Duodenal mucosa (tissue), 2 donors: Measurements from ENCODE around the gene STARD5.

ENCODE experiments used
- H3K27ac ChIP-seq: one replicate; pipeline ENCODE4 v1.7.0; 2013; ENCODE audit warnings: low read depth, low read length
- H3K27me3 ChIP-seq, 2 donors: one replicate each; pipeline ENCODE4 v1.7.0; 2013; ENCODE audit warnings: low read length in 2 of 2, control low read depth in 1 of 2; ENCODE audit not compliant: insufficient read depth in 2 of 2, control insufficient read depth in 1 of 2
- H3K36me3 ChIP-seq, 2 donors: one replicate each; pipeline ENCODE4 v1.7.0; 2013; ENCODE audit warnings: low read length in 2 of 2, control low read depth in 1 of 2; ENCODE audit not compliant: insufficient read depth in 2 of 2, control insufficient read depth in 1 of 2
- H3K4me1 ChIP-seq, 2 donors: one replicate each; pipeline ENCODE4 v1.7.0; 2013; ENCODE audit warnings: low read length in 2 of 2, control low read depth in 1 of 2; ENCODE audit not compliant: insufficient read depth in 2 of 2, control insufficient read depth in 1 of 2
- H3K4me3 ChIP-seq, 2 donors: one replicate each; pipeline ENCODE4 v1.7.0; 2013; ENCODE audit warnings: low read length in 2 of 2, low read depth in 1 of 2
- H3K9ac ChIP-seq, 2 donors: one replicate each; pipeline ENCODE4 v1.7.0; 2013; ENCODE audit warnings: low read length in 2 of 2, low read depth in 1 of 2
- H3K9me3 ChIP-seq, 2 donors: one replicate each; pipeline ENCODE4 v1.7.0; 2013; ENCODE audit warnings: low read length in 2 of 2, control low read depth in 1 of 2; ENCODE audit not compliant: control insufficient read depth in 1 of 2

The STARD5 gene

GRCh38 chr15:81278306-81279029 lies 45.5 kb downstream of the STARD5 start:
- Histone ChIP-seq H3K4me3 (no peak overlapping the region), H3K9me3 (no peaks in the 10 kb centered on the region), H3K4me1 (no peaks in the 10 kb centered on the region), H3K27me3 (no peaks in the 10 kb centered on the region), H3K27ac (no peak overlapping the region), H3K9ac (no peak overlapping the region), H3K36me3 (no peaks in the 10 kb centered on the region)

GRCh38 chr15:81277851-81278250 lies 46.1 kb downstream of the STARD5 start:
- Histone ChIP-seq H3K4me1 (no peaks in the 10 kb centered on the region), H3K27ac (no peak overlapping the region), H3K9ac (no peak overlapping the region), H3K4me3 (no peak overlapping the region), H3K9me3 (no peaks in the 10 kb centered on the region), H3K27me3 (no peaks in the 10 kb centered on the region), H3K36me3 (no peaks in the 10 kb centered on the region)

- no peaks in the 10 kb centered on the region for H3K36me3 ChIP-seq
- H3K4me3 ChIP-seq = no peak overlapping the region
- no peak overlapping the region for H3K27ac ChIP-seq
- H3K27me3 ChIP-seq = no peaks in the 10 kb centered on the region
- no peak overlapping the region for H3K9ac ChIP-seq
- H3K4me1 ChIP-seq = no peaks in the 10 kb centered on the region
- H3K9me3 ChIP-seq = no peaks in the 10 kb centered on the region
These were observed 47.0 kb downstream of the STARD5 start for GRCh38 chr15:81276967-81277366.

- H3K27me3 ChIP-seq = no peaks in the 10 kb centered on the region
- no peak overlapping the region for H3K27ac ChIP-seq
- no peak overlapping the region for H3K4me3 ChIP-seq
- no peak overlapping the region for H3K9ac ChIP-seq
- H3K36me3 ChIP-seq = no peaks in the 10 kb centered on the region
- H3K4me1 ChIP-seq = no peaks in the 10 kb centered on the region
- H3K9me3 ChIP-seq = no peaks in the 10 kb centered on the region
These were observed 48.1 kb downstream of the STARD5 start for GRCh38 chr15:81275711-81276392.

GRCh38 chr15:81274931-81275707 lies 48.8 kb downstream of the STARD5 start:
- H3K4me3 ChIP-seq = no peak overlapping the region
- H3K9ac ChIP-seq = no peak overlapping the region
- no peaks in the 10 kb centered on the region for H3K36me3 ChIP-seq
- no peaks in the 10 kb centered on the region for H3K27me3 ChIP-seq
- no peaks in the 10 kb centered on the region for H3K4me1 ChIP-seq
- no peak overlapping the region for H3K27ac ChIP-seq
- H3K9me3 ChIP-seq = no peaks in the 10 kb centered on the region

- Histone ChIP-seq H3K27ac (no peak overlapping the region), H3K27me3 (no peaks in the 10 kb centered on the region), H3K4me3 (no peak overlapping the region), H3K9me3 (no peaks in the 10 kb centered on the region), H3K4me1 (no peaks in the 10 kb centered on the region), H3K36me3 (no peaks in the 10 kb centered on the region), H3K9ac (no peak overlapping the region)
These were observed 49.7 kb downstream of the STARD5 start for GRCh38 chr15:81274255-81274654.

- Histone ChIP-seq H3K4me3 (no peak overlapping the region), H3K36me3 (no peaks in the 10 kb centered on the region), H3K9me3 (no peaks in the 10 kb centered on the region), H3K27me3 (no peaks in the 10 kb centered on the region), H3K4me1 (no peaks in the 10 kb centered on the region), H3K27ac (no peak overlapping the region), H3K9ac (no peak overlapping the region)
These were observed 50.1 kb downstream of the STARD5 start for GRCh38 chr15:81273855-81274254.

- no peak overlapping the region for H3K4me3 ChIP-seq
- H3K9me3 ChIP-seq = no peaks in the 10 kb centered on the region
- no peaks in the 10 kb centered on the region for H3K36me3 ChIP-seq
- no peaks in the 10 kb centered on the region for H3K4me1 ChIP-seq
- no peak overlapping the region for H3K27ac ChIP-seq
- no peaks in the 10 kb centered on the region for H3K27me3 ChIP-seq
- no peak overlapping the region for H3K9ac ChIP-seq
These were observed 50.7 kb downstream of the STARD5 start for GRCh38 chr15:81273200-81273599.

- H3K9me3 ChIP-seq = no peaks in the 10 kb centered on the region
- no peak overlapping the region for H3K4me3 ChIP-seq
- H3K36me3 ChIP-seq = no peaks in the 10 kb centered on the region
- H3K4me1 ChIP-seq = no peaks in the 10 kb centered on the region
- H3K27ac ChIP-seq = no peak overlapping the region
- H3K27me3 ChIP-seq = no peaks in the 10 kb centered on the region
- no peak overlapping the region for H3K9ac ChIP-seq
These were observed 51.9 kb downstream of the STARD5 start for GRCh38 chr15:81271761-81272644.
